Ovary (tissue), 9 donors: ENCODE measurements around the gene GTF2IRD1. TPM values are rescaled to one million over a fixed set of nuclear protein-coding genes. Genes with fewer than 3 reads are reported as not detected.

ENCODE experiments used
- DNase-seq, 5 donors: peaks; one replicate each; pipeline ENCODE4 v3.0.0-alpha.2; 2019 to 2020
- H3K27ac ChIP-seq, 2 donors: fragments of 200-600 bp; one replicate each; pipeline versions ENCODE4 v1.5.1 to v1.8.0; 2019 to 2022
- H3K27me3 ChIP-seq: fragments of 200-600 bp; one replicate; pipeline ENCODE4 v1.8.0; 2022
- H3K36me3 ChIP-seq: fragments of 200-600 bp; sonication (generic); one replicate; pipeline ENCODE4 v1.5.1; 2019
- H3K4me1 ChIP-seq: one replicate; pipeline ENCODE4 v1.8.1; 2013; ENCODE audit warnings: mild to moderate bottlenecking, moderate library complexity; ENCODE audit not compliant: insufficient read depth
- H3K4me3 ChIP-seq: fragments of 200-600 bp; sonication (generic); one replicate; pipeline ENCODE4 v1.5.1; 2017
- H3K9me3 ChIP-seq, 2 donors: fragments of 200-600 bp in 1 of 2; sonication (generic) in 1 of 2; one replicate each; pipeline versions ENCODE4 v1.5.1 to v1.8.1; 2013 to 2019; ENCODE audit warnings: mild to moderate bottlenecking in 1 of 2, moderate library complexity in 1 of 2
- EP300 ChIP-seq: sonication (generic); formaldehyde crosslinking; IDR thresholded peaks from one replicate; pipeline ENCODE4 v1.6.1; 2017; ENCODE audit warnings: antibody characterized with exemption
- POLR2A ChIP-seq: fragments of 450-650 bp; IDR thresholded peaks from one replicate; pipeline ENCODE4 v1.6.1; 2017; ENCODE audit warnings: antibody characterized with exemption, mild to moderate bottlenecking, moderate library complexity
- WGBS, 3 donors: extraction: QIAGEN DNeasy Blood & Tissue Kit in 1 of 3; methylation state at CpG; one replicate each; pipeline versions ENCODE4 v1.1.5 to v1.1.7; 2013 to 2017; 5-methylcytosine and 5-hydroxymethylcytosine counted together
- intact Hi-C, 4 donors: fragments of 100-400 bp; cut with DNase I; formaldehyde crosslinking; loops; one replicate each; pipeline versions ENCODE4 v1.11.0 to v1.15.1; 2022 to 2023
- polyA plus RNA-seq, 2 donors: library from polyadenylated mRNA; stranded (reverse); fragments of 200-250 nt in 1 of 2; fragments of 350-450 nt in 1 of 2; fragmentation: Illumina TruSeq in 1 of 2; extraction: RNeasy Lipid Tissue Mini Kit (QIAGEN cat#74804) in 1 of 2; gene quantifications; one replicate each; pipeline ENCODE4 v1.2.3, GENCODE V29; 2013 to 2014
- total RNA-seq, 7 donors: library from RNA; depleted of rRNA in 2 of 7; stranded (reverse); fragments of >200 nt in 2 of 7; fragmentation: NEBNext Ultra II Directional in 3 of 7; extraction: Animal tissue kit (Norgen Biotek cat#: 25700) in 3 of 7; gene quantifications; one replicate each; pipeline versions ENCODE4 v1.1.0 to v1.2.4, GENCODE V29; 2016 to 2023
- TF ChIP-seq, protein P1 (sequence below), 3 donors: fragments of 450-650 bp in 2 of 3; fragments of 200-600 bp in 1 of 3; IDR thresholded peaks; one replicate each; pipeline versions ENCODE4 v1.5.1 to v1.8.0; 2016 to 2022; ENCODE audit warnings: antibody characterized with exemption in 3 of 3, mild to moderate bottlenecking in 1 of 3
- donor health status: DM: no; HTN: no; CAD: no; lungs with moderate emphysema.
- donor health status: DM: no; HTN: no; CAD: no.
- donor health status: Bipolar disorder and iron deficiency.
- donor health status: DM: yes; HTN: yes; CAD: no.
- donor health status: DM: no; HTN: no; CAD: no.
- donor health status: DM: yes; HTN: yes; CAD: no.

Gene GTF2IRD1
- total and polyA plus RNA-seq, 9 donors: 12.0 to 39.0 (median 28.0) TPM

DNA sequence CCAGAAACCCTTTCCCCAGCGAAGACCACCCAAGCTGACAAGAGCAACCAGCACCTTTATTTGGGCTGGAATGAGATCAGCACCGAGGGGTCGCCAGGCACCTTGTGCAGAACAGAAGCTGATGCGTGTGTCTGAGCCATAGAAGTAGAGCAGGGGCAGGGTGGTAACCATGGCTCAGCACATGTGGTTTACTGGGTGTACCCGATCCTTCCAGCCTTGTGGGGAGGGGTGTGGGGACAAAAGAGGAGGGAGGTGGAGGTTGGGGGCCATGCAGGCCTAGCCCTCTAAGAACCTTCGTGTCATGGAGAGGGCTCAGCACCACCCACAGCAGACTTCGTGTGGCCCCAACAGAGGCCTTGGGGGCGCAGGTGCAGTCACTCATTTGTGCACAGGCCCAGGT lies 119.8 kb downstream of the GTF2IRD1 start:
- 84 to 93% (median 87%) methylated on average over 8 of the region's 8 CpGs for WGBS, 3 donors
- H3K9me3 ChIP-seq: no peaks in the 10 kb centered on the region
- intact Hi-C loops: no loop called here
- DNase-seq: no peak
- H3K4me1 ChIP-seq: no peaks in the 10 kb centered on the region
- no peaks in the 10 kb centered on the region for H3K36me3 ChIP-seq
- H3K4me3 ChIP-seq: no peak overlapping the region
- no peaks in the 10 kb centered on the region for H3K27me3 ChIP-seq
- no peak overlapping the region for H3K27ac ChIP-seq
- TF ChIP-seq POLR2A (no peak), EP300 (no peak)
- TF ChIP-seq, protein P1, sequence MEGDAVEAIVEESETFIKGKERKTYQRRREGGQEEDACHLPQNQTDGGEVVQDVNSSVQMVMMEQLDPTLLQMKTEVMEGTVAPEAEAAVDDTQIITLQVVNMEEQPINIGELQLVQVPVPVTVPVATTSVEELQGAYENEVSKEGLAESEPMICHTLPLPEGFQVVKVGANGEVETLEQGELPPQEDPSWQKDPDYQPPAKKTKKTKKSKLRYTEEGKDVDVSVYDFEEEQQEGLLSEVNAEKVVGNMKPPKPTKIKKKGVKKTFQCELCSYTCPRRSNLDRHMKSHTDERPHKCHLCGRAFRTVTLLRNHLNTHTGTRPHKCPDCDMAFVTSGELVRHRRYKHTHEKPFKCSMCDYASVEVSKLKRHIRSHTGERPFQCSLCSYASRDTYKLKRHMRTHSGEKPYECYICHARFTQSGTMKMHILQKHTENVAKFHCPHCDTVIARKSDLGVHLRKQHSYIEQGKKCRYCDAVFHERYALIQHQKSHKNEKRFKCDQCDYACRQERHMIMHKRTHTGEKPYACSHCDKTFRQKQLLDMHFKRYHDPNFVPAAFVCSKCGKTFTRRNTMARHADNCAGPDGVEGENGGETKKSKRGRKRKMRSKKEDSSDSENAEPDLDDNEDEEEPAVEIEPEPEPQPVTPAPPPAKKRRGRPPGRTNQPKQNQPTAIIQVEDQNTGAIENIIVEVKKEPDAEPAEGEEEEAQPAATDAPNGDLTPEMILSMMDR (IDR thresholded peaks at IDR 0.05): no peak

DNA sequence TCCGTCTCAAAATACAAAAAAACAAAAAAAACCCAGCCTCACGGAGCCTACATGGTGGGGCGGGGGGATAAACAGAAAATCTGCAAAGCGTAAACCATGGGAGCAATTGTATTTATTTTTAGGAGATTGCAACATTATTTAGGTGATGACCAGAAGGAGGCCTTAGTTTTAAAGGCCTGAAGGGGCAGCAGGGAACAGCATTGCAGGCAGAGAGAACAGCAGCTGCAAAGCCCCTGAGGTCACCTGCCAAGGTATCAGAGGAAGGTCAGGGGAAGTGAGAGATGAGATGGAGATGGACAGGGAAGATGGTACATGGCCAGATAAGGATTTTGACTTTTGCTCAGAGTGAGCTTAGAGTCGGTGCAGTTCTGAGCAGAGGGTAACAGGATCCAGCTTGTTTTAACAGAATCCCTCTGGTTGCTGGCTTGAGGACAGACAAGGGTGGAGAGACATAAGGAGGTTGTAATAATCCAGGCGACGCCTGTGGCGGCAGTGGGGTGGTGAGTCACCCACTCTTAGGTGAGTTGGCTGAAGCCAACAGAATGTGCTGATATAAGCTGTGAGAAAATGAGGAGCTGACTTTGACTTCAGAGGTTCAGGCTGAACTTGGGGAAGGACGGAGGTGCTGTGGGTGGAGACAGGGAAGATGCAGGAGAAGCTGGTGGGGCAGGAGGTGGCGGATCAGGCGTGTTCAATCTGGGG lies 121.5 kb downstream of the GTF2IRD1 start:
- no peak for DNase-seq
- Histone ChIP-seq H3K4me3 (no peak overlapping the region), H3K4me1 (peaks cover 4% of the 10 kb centered on the region), H3K27ac (no peak overlapping the region), H3K9me3 (no peaks in the 10 kb centered on the region), H3K36me3 (no peaks in the 10 kb centered on the region), H3K27me3 (no peaks in the 10 kb centered on the region)
- WGBS, 3 donors: 82 to 92% (median 88%) methylated on average over 11 of the region's 11 CpGs
- intact Hi-C loops: no loop called here
- TF ChIP-seq, protein P1 (IDR thresholded peaks at IDR 0.05): no peak
- TF ChIP-seq POLR2A (no peak), EP300 (no peak)

DNA sequence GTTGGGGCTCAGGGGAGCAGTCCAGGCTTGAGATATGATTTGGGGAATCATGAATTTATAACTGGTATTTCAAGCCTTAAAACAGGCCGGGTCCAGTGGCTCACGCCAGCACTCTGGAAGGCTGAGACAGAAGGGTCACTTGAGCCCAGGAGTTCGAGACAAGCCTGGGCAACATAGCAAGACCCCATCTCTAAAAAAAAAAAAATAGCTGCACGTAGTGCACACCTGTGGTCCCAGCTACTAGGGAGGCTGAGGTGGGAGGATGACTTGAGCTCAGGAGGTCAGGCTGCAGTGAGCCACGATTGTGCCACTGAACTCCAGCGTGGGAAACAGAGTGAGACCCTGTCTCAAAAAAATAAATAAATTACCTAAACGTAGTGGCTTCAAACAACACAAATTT lies 122.1 kb downstream of the GTF2IRD1 start:
- TF ChIP-seq, protein P1 (IDR thresholded peaks at IDR 0.05): no peak
- TF ChIP-seq POLR2A (no peak), EP300 (no peak)
- no peak for DNase-seq
- WGBS, 3 donors: 87 to 95% (median 94%) methylated on average over 7 of the region's 7 CpGs
- Histone ChIP-seq H3K27me3 (no peaks in the 10 kb centered on the region), H3K4me3 (no peak overlapping the region), H3K4me1 (peaks cover 5% of the 10 kb centered on the region), H3K9me3 (no peaks in the 10 kb centered on the region), H3K36me3 (no peaks in the 10 kb centered on the region), H3K27ac (no peak overlapping the region)
- intact Hi-C loops: no loop called here

DNA sequence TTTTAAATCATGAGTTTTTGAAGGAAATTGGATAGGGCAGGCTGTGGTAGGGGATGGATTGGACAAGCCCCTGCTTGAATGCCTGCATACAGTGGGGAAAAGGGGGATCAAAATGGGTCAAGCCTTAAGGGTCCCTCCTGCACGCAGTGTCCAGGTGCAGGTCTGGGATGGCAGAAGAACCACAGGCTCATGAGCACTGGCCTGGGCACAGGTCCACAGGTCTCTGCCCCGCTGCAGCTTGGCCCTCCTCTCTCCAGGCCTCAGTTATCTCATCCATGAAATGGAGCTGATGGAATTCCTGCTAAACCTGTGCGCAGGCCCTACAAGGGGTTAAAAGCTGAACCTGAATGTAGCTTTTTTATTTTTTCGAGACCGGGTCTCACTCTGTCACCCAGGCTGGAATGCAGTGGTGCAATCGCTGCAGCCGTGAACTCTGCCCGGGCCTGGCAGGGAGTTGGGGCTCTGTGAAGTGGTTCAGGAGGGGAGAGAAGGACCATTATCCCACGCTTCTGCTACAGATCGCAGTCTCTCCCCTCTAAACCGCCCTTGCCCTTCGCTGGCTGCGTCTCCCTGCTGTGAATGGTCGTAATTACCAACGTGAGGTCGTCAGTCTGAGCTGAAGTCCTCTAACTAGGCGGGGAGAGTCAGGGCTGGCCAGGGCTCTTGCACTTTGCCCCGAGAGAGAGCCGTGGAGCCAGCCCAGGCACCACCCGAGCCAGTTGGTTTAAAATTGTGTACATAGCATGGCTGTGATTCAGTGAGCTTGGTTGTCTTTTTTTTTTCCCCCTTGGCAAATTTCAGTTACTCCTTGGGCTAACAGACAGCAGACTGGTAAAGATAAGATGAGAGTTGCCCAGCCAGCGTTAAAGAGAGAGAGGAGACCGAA lies 126.3 kb downstream of the GTF2IRD1 start:
- TF ChIP-seq, protein P1 (IDR thresholded peaks at IDR 0.05): no peak
- no peak for TF ChIP-seq POLR2A
- TF ChIP-seq EP300: no peak
- Histone ChIP-seq H3K27me3 (no peaks in the 10 kb centered on the region), H3K27ac (peak overlapping the region in 1 of 2 donors; percentile 62), H3K4me1 (peaks cover 7% of the 10 kb centered on the region), H3K9me3 (no peaks in the 10 kb centered on the region), H3K36me3 (no peaks in the 10 kb centered on the region), H3K4me3 (no peak overlapping the region)
- DNase-seq: peak in 4 of 5 donors; percentile 38 to 69 (median 49)
- intact Hi-C loops: loop anchor here in 1 of 4 donors (10.0 kb wide), 1 partner anchor 735 kb away; the partner anchor contains the start of gene METTL27
- WGBS, 3 donors: 16 to 39% (median 27%) methylated on average over 22 of the region's 22 CpGs
